ENCODE measurements around the gene ZDHHC17.
"Not testable (repeated sequence)": the region's sequence is repeated elsewhere in the genome, so short reads cannot be mapped to it uniquely, and the experiment has no call there.

DNA sequence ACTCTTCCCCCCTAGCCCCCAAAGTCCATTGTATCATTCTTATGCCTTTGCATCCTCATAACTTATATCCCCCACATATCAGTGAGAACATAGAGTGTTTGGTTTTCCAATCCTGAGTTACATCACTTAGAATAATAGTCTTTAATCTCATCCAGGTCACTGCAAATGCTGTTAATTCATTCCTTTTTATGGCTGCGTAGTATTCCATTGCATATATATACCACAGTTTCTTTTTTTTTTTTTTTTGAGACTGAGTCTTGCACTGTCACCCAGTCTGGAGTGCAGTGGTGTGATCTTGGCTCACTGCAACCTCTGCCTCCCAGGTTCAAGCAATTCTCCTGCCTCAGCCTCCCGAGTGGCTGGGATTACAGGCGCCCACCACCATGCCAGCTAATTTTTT lies 31.7 kb upstream of the ZDHHC17 start:
- TF ChIP-seq, protein P1, sequence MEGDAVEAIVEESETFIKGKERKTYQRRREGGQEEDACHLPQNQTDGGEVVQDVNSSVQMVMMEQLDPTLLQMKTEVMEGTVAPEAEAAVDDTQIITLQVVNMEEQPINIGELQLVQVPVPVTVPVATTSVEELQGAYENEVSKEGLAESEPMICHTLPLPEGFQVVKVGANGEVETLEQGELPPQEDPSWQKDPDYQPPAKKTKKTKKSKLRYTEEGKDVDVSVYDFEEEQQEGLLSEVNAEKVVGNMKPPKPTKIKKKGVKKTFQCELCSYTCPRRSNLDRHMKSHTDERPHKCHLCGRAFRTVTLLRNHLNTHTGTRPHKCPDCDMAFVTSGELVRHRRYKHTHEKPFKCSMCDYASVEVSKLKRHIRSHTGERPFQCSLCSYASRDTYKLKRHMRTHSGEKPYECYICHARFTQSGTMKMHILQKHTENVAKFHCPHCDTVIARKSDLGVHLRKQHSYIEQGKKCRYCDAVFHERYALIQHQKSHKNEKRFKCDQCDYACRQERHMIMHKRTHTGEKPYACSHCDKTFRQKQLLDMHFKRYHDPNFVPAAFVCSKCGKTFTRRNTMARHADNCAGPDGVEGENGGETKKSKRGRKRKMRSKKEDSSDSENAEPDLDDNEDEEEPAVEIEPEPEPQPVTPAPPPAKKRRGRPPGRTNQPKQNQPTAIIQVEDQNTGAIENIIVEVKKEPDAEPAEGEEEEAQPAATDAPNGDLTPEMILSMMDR (IDR thresholded peaks at IDR 0.05), result not testable (repeated sequence)
- not testable (repeated sequence) for TF ChIP-seq POLR2A (IDR thresholded peaks at IDR 0.05)
